Endodermal cell (in vitro differentiated cells): ENCODE results near the gene CNIH1. TPM values are rescaled to one million over a fixed set of nuclear protein-coding genes. Genes with fewer than 3 reads are reported as not detected.
"Not testable (repeated sequence)": the region's sequence is repeated elsewhere in the genome, so short reads cannot be mapped to it uniquely, and the experiment has no call there.

Experiments used
- DNase-seq: peaks from one replicate; pipeline ENCODE4 v3.0.0-alpha.2; 2017
- H3K27ac ChIP-seq: 2 replicates; pipeline ENCODE4 v1.5.1; 2013; ENCODE audit warnings: mild to moderate bottlenecking, low read depth, low read length, moderate library complexity
- H3K27me3 ChIP-seq: 2 replicates; pipeline ENCODE4 v1.6.1; 2013; ENCODE audit warnings: mild to moderate bottlenecking, low read length, moderate library complexity; ENCODE audit not compliant: insufficient read depth, control insufficient read depth, poor library complexity, severe bottlenecking
- H3K36me3 ChIP-seq: 2 replicates; pipeline ENCODE4 v1.7.0; 2013; ENCODE audit warnings: mild to moderate bottlenecking, low read length, moderate library complexity; ENCODE audit not compliant: control insufficient read depth, insufficient read depth
- H3K4me1 ChIP-seq: one replicate; pipeline ENCODE4 v1.7.0; 2013; ENCODE audit warnings: low read length; ENCODE audit not compliant: control insufficient read depth, insufficient read depth
- H3K4me3 ChIP-seq: 2 replicates; pipeline ENCODE4 v1.5.1; 2013; ENCODE audit warnings: mild to moderate bottlenecking, low read length, moderate library complexity
- H3K9ac ChIP-seq: 2 replicates; pipeline ENCODE4 v1.6.1; 2013; ENCODE audit warnings: mild to moderate bottlenecking, low read length, moderate library complexity; ENCODE audit not compliant: poor library complexity, severe bottlenecking; ENCODE audit errors: extremely low read depth
- H3K9me3 ChIP-seq: 2 replicates; pipeline ENCODE4 v1.6.1; 2013; ENCODE audit warnings: mild to moderate bottlenecking, low read length, moderate library complexity; ENCODE audit not compliant: control insufficient read depth
- H3K27ac Mint-ChIP-seq: 2 replicates; pipeline ENCODE4 v1.8.0; 2020; ENCODE audit warnings: mixed read lengths
- H3K27me3 Mint-ChIP-seq: 2 replicates; pipeline ENCODE4 v1.8.0; 2021; ENCODE audit warnings: mild to moderate bottlenecking, mixed read lengths; ENCODE audit not compliant: insufficient read depth
- H3K36me3 Mint-ChIP-seq: 2 replicates; pipeline ENCODE4 v1.8.0; 2020; ENCODE audit warnings: low read depth, mixed read lengths
- H3K4me1 Mint-ChIP-seq: 2 replicates; pipeline ENCODE4 v1.8.0; 2020; ENCODE audit warnings: mixed read lengths
- H3K4me3 Mint-ChIP-seq: 2 replicates; pipeline ENCODE4 v1.8.0; 2020; ENCODE audit warnings: mild to moderate bottlenecking, moderate library complexity, mixed read lengths
- H3K9me3 Mint-ChIP-seq: 2 replicates; pipeline ENCODE4 v1.8.0; 2020; ENCODE audit warnings: mild to moderate bottlenecking, mixed read lengths
- WGBS, 2 experiments: methylation state at CpG; one replicate each; pipeline versions ENCODE4 v1.1.5 to v1.1.7; 2013; ENCODE audit warnings: missing lambda C conversion rate in 2 of 2, mixed read lengths in 1 of 2; ENCODE audit not compliant: insufficient coverage in 1 of 2, insufficient read length in 1 of 2; 5-methylcytosine and 5-hydroxymethylcytosine counted together
- total RNA-seq, 2 donors: library from RNA; stranded (reverse); fragmentation: NEBNext Ultra II Directional in 1 of 2; extraction: Animal tissue kit (Norgen Biotek cat#: 25700) in 1 of 2; gene quantifications; 2 replicates in 1 of 2; 3 replicates in 1 of 2; pipeline ENCODE4 v1.2.1, GENCODE V29; 2021
- TF ChIP-seq, protein P1 (sequence below): fragments of 200-600 bp; sonication (generic); conservative IDR thresholded peaks from 2 replicates; pipeline ENCODE4 v1.5.0; 2021; ENCODE audit warnings: antibody characterized with exemption, mild to moderate bottlenecking

The CNIH1 gene
- total RNA-seq, 2 donors from 2014 or later, result 77.9 to 82.7 TPM

DNA sequence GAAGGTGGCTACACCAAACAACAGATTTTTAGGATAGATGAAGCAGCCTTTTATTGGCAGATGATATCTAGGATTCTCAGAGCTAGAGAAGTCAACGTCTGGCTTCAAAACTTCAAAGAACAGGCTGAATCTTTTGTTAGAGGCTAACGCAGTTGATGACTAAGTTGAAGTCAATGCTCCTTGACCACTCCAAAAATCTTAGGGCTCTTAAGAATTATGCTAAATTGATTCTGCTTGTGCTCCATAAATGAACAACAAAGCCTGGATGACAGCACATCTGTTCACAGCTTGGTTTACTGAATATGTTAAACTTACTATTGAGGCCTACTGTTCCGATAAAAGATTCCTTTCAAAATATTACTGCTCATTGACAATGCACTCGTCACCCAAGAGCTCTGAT lies 57.3 kb downstream of the CNIH1 start:
- Mint-ChIP-seq H3K4me1 (peaks cover 2% of the 10 kb centered on the region), H3K9me3 (peaks cover 2% of the 10 kb centered on the region), H3K27me3 (no peaks in the 10 kb centered on the region), H3K36me3 (no peaks in the 10 kb centered on the region), H3K27ac (no peak overlapping the region), H3K4me3 (no peak overlapping the region)
- Histone ChIP-seq H3K36me3 (no peaks in the 10 kb centered on the region), H3K4me3 (no peak overlapping the region), H3K4me1 (no peaks in the 10 kb centered on the region), H3K27ac (no peak overlapping the region), H3K9ac (no peak overlapping the region), H3K9me3 (no peaks in the 10 kb centered on the region), H3K27me3 (no peaks in the 10 kb centered on the region)
- WGBS, 2 experiments, result 83 to 93% methylated on average over 4 of the region's 4 CpGs
- DNase-seq, result no peak
- TF ChIP-seq, protein P1, sequence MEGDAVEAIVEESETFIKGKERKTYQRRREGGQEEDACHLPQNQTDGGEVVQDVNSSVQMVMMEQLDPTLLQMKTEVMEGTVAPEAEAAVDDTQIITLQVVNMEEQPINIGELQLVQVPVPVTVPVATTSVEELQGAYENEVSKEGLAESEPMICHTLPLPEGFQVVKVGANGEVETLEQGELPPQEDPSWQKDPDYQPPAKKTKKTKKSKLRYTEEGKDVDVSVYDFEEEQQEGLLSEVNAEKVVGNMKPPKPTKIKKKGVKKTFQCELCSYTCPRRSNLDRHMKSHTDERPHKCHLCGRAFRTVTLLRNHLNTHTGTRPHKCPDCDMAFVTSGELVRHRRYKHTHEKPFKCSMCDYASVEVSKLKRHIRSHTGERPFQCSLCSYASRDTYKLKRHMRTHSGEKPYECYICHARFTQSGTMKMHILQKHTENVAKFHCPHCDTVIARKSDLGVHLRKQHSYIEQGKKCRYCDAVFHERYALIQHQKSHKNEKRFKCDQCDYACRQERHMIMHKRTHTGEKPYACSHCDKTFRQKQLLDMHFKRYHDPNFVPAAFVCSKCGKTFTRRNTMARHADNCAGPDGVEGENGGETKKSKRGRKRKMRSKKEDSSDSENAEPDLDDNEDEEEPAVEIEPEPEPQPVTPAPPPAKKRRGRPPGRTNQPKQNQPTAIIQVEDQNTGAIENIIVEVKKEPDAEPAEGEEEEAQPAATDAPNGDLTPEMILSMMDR, result no peak

GRCh38 chr14:54381821-54382220 lies 59.4 kb downstream of the CNIH1 start:
- no peaks in the 10 kb centered on the region for H3K9me3 ChIP-seq
- Mint-ChIP-seq H3K27ac (no peak overlapping the region), H3K4me1 (peaks cover 11% of the 10 kb centered on the region), H3K36me3 (no peaks in the 10 kb centered on the region), H3K27me3 (no peaks in the 10 kb centered on the region), H3K4me3 (no peak overlapping the region), H3K9me3 (peaks cover 2% of the 10 kb centered on the region)
- H3K36me3 ChIP-seq, result no peaks in the 10 kb centered on the region
- no peak overlapping the region for H3K4me3 ChIP-seq
- TF ChIP-seq, protein P1, result no peak
- no peaks in the 10 kb centered on the region for H3K27me3 ChIP-seq
- H3K27ac ChIP-seq, result no peak overlapping the region
- DNase-seq, result no peak
- H3K4me1 ChIP-seq, result no peaks in the 10 kb centered on the region
- H3K9ac ChIP-seq, result no peak overlapping the region

DNA sequence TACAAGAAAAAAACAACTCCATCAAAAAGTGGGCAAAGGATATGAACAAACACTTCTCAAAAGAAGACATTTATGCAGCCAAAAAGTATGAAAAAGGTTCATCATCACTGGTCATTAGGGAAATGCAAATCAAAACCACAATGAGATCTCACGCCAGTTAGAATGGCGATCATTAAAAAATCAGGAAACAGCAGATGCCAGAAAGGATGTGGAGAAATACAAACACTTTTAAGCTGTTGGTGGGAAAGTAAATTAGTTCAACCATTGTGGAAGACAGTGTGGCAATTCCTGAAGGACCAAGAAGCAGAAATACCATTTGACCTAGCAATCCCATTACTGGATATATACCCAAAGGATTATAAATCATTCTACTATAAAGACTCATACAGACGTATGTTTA lies 60.6 kb downstream of the CNIH1 start:
- H3K27ac Mint-ChIP-seq, DNase-seq, H3K36me3 ChIP-seq, H3K4me3 Mint-ChIP-seq, H3K27me3 ChIP-seq, H3K36me3 Mint-ChIP-seq, H3K9me3 ChIP-seq, H3K27ac ChIP-seq, H3K9ac ChIP-seq, H3K4me3 ChIP-seq, H3K4me1 ChIP-seq, H3K27me3 Mint-ChIP-seq, H3K9me3 Mint-ChIP-seq: not testable (repeated sequence)
- WGBS, 2 experiments, result 85 to 95% methylated on average over 3 of the region's 3 CpGs
- H3K4me1 Mint-ChIP-seq, result peaks cover 11% of the 10 kb centered on the region

- H3K36me3 ChIP-seq, H3K36me3 Mint-ChIP-seq, H3K27me3 Mint-ChIP-seq, H3K4me3 ChIP-seq, H3K9me3 ChIP-seq, H3K27ac Mint-ChIP-seq, H3K27me3 ChIP-seq, H3K9me3 Mint-ChIP-seq, H3K4me1 ChIP-seq, H3K9ac ChIP-seq, H3K27ac ChIP-seq, H3K4me3 Mint-ChIP-seq, DNase-seq: not testable (repeated sequence)
- WGBS, 2 experiments, result 79 to 89% methylated on average over 2 to 5 of the region's 5 CpGs
- H3K4me1 Mint-ChIP-seq, result peaks cover 11% of the 10 kb centered on the region
Observed at GRCh38 chr14:54378893-54379292, 62.3 kb downstream of the CNIH1 start.
